Measurements from ENCODE around the gene CXCL16. TPM values are rescaled to one million over a fixed set of nuclear protein-coding genes. Genes with fewer than 3 reads are reported as not detected.

CXCL16 gene
- total RNA-seq, 1 donor from 2014 or later: 0.21 TPM

- TF ChIP-seq EZH2phosphoT487 (IDR thresholded peaks at IDR 0.05) (no peak), CTCF (IDR thresholded peaks at IDR 0.05) (no peak), EZH2 (IDR thresholded peaks at IDR 0.05) (no peak)
- H3K9ac ChIP-seq: no peak overlapping the region
- H3K4me3 Mint-ChIP-seq: no peak overlapping the region
- H3K27me3 ChIP-seq: no peaks in the 10 kb centered on the region
- H3K4me2 ChIP-seq: no peak overlapping the region
- H3K79me2 ChIP-seq (ENCODE audit: low read depth): no peaks in the 10 kb centered on the region
- no peak overlapping the region for H3K4me3 ChIP-seq
- no peak overlapping the region for H2AFZ ChIP-seq (replicated peaks)
- H3K9me3 Mint-ChIP-seq: no peaks in the 10 kb centered on the region
- H3K27ac Mint-ChIP-seq: no peak overlapping the region
- H3F3A ChIP-seq (ENCODE audit: low read depth): no peaks in the 10 kb centered on the region
- no peaks in the 10 kb centered on the region for H4K20me1 ChIP-seq (ENCODE audit: low read depth)
- no peaks in the 10 kb centered on the region for H3K36me3 ChIP-seq
- H3K4me1 Mint-ChIP-seq: no peaks in the 10 kb centered on the region
- peaks cover 7% of the 10 kb centered on the region for H3K27me3 Mint-ChIP-seq (ENCODE audit: insufficient read depth, low read depth)
- peaks cover 6% of the 10 kb centered on the region for H3K36me3 Mint-ChIP-seq
- H3K27ac ChIP-seq: no peak overlapping the region
- no peak for DNase-seq (ENCODE audit: low spot score)
- no peaks in the 10 kb centered on the region for H3K9me3 ChIP-seq (ENCODE audit: low read depth)
- no peaks in the 10 kb centered on the region for H3K4me1 ChIP-seq
Observed at GRCh38 chr17:4719146-4719545, 20.6 kb downstream of the CXCL16 start.

- Mint-ChIP-seq H3K27me3 (ENCODE audit: insufficient read depth, low read depth) (peaks cover 7% of the 10 kb centered on the region), H3K27ac (no peak overlapping the region), H3K9me3 (no peaks in the 10 kb centered on the region), H3K4me3 (no peak overlapping the region), H3K36me3 (peaks cover 6% of the 10 kb centered on the region), H3K4me1 (no peaks in the 10 kb centered on the region)
- no peaks in the 10 kb centered on the region for H4K20me1 ChIP-seq (ENCODE audit: low read depth)
- H2AFZ ChIP-seq (replicated peaks): no peak overlapping the region
- no peaks in the 10 kb centered on the region for H3K4me1 ChIP-seq
- H3K27ac ChIP-seq: no peak overlapping the region
- DNase-seq (ENCODE audit: low spot score): no peak
- no peaks in the 10 kb centered on the region for H3F3A ChIP-seq (ENCODE audit: low read depth)
- H3K4me3 ChIP-seq: no peak overlapping the region
- peaks cover under 1% of the 10 kb centered on the region for H3K79me2 ChIP-seq (ENCODE audit: low read depth)
- no peak overlapping the region for H3K4me2 ChIP-seq
- H3K36me3 ChIP-seq: no peaks in the 10 kb centered on the region
- no peaks in the 10 kb centered on the region for H3K9me3 ChIP-seq (ENCODE audit: low read depth)
- TF ChIP-seq EZH2 (IDR thresholded peaks at IDR 0.05): no peak
- TF ChIP-seq CTCF (IDR thresholded peaks at IDR 0.05): no peak
- TF ChIP-seq EZH2phosphoT487 (IDR thresholded peaks at IDR 0.05): no peak
- H3K27me3 ChIP-seq: no peaks in the 10 kb centered on the region
- H3K9ac ChIP-seq: no peak overlapping the region
Observed at GRCh38 chr17:4718276-4718675, 21.5 kb downstream of the CXCL16 start.

- H3K4me2 ChIP-seq: no peak overlapping the region
- H3K27ac ChIP-seq: no peak overlapping the region
- H3K36me3 Mint-ChIP-seq: peaks cover 6% of the 10 kb centered on the region
- no peaks in the 10 kb centered on the region for H3K27me3 ChIP-seq
- H3K79me2 ChIP-seq (ENCODE audit: low read depth): peaks cover 6% of the 10 kb centered on the region
- H3K27ac Mint-ChIP-seq: no peak overlapping the region
- no peak overlapping the region for H3K4me3 ChIP-seq
- H2AFZ ChIP-seq (replicated peaks): no peak overlapping the region
- H3K4me1 Mint-ChIP-seq: no peaks in the 10 kb centered on the region
- H3K9me3 ChIP-seq (ENCODE audit: low read depth): no peaks in the 10 kb centered on the region
- no peaks in the 10 kb centered on the region for H3K4me1 ChIP-seq
- TF ChIP-seq CTCF (IDR thresholded peaks at IDR 0.05) (no peak), EZH2 (IDR thresholded peaks at IDR 0.05) (no peak), EZH2phosphoT487 (IDR thresholded peaks at IDR 0.05) (no peak)
- H4K20me1 ChIP-seq (ENCODE audit: low read depth): no peaks in the 10 kb centered on the region
- no peak overlapping the region for H3K9ac ChIP-seq
- H3K27me3 Mint-ChIP-seq (ENCODE audit: insufficient read depth, low read depth): peaks cover 7% of the 10 kb centered on the region
- no peak for DNase-seq (ENCODE audit: low spot score)
- H3F3A ChIP-seq (ENCODE audit: low read depth): no peaks in the 10 kb centered on the region
- no peaks in the 10 kb centered on the region for H3K36me3 ChIP-seq
- no peaks in the 10 kb centered on the region for H3K9me3 Mint-ChIP-seq
- no peak overlapping the region for H3K4me3 Mint-ChIP-seq
Observed at GRCh38 chr17:4717791-4718190, 21.9 kb downstream of the CXCL16 start.

Measured in neural progenitor cell (in vitro differentiated cells).